NB4 (cell line): Measurements from ENCODE around the gene VPS36.
A peak's percentile ranks its signal among the peaks of the same experiment; 100 is the strongest.

Source experiments
- DNase-seq: peaks from one replicate; pipeline ENCODE4 v3.0.0; 2010; ENCODE audit warnings: low read depth
- H3K4me3 ChIP-seq: one replicate; pipeline ENCODE4 v1.5.1; 2011; ENCODE audit warnings: mild to moderate bottlenecking, low read depth, low read length, moderate library complexity
- MYC ChIP-seq: IDR thresholded peaks from 2 replicates; pipeline ENCODE4 v1.6.1; 2011; ENCODE audit warnings: low read depth, low read length
- POLR2A ChIP-seq: IDR thresholded peaks from 2 replicates; pipeline ENCODE4 v1.6.1; 2011; ENCODE audit warnings: mild to moderate bottlenecking; ENCODE audit not compliant: insufficient read length; ENCODE audit errors: extremely low read depth
- TF ChIP-seq, protein P1 (sequence below): IDR thresholded peaks from 2 replicates; pipeline ENCODE4 v1.6.1; 2011; ENCODE audit warnings: low read depth, low read length
- TF ChIP-seq, protein P2 (sequence below): IDR thresholded peaks from one replicate; pipeline ENCODE4 v1.5.1; 2012; ENCODE audit warnings: low read depth, low read length

VPS36 gene

DNA sequence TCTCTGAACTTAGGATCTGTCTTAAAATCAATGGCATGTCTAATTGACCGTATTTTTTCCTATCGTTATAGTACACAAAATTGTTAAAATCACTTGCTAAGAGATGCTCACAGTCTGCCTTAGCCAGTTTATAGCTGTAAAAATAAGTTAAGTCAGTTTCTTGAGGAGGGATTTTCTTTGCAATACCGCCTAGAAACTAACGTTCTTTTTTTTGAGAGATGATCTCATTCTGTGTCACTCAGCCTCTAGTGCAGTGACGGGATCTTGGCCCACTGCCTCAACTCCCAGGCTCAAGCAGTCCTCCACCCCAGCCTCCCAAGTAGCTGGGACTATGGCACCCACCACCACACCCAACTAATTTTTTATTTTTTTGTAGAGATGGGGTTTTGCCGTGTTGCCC lies 9.2 kb upstream of the VPS36 start:
- TF ChIP-seq, protein P1, sequence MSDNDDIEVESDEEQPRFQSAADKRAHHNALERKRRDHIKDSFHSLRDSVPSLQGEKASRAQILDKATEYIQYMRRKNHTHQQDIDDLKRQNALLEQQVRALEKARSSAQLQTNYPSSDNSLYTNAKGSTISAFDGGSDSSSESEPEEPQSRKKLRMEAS, result no peak
- TF ChIP-seq, protein P2, sequence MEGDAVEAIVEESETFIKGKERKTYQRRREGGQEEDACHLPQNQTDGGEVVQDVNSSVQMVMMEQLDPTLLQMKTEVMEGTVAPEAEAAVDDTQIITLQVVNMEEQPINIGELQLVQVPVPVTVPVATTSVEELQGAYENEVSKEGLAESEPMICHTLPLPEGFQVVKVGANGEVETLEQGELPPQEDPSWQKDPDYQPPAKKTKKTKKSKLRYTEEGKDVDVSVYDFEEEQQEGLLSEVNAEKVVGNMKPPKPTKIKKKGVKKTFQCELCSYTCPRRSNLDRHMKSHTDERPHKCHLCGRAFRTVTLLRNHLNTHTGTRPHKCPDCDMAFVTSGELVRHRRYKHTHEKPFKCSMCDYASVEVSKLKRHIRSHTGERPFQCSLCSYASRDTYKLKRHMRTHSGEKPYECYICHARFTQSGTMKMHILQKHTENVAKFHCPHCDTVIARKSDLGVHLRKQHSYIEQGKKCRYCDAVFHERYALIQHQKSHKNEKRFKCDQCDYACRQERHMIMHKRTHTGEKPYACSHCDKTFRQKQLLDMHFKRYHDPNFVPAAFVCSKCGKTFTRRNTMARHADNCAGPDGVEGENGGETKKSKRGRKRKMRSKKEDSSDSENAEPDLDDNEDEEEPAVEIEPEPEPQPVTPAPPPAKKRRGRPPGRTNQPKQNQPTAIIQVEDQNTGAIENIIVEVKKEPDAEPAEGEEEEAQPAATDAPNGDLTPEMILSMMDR, result no peak
- no peak for TF ChIP-seq MYC
- no peak for TF ChIP-seq POLR2A
- peak overlapping the region; percentile 17 for H3K4me3 ChIP-seq
- DNase-seq, result no peak

- peak; percentile 93 for DNase-seq
- 0 out of 2 replicates have a peak, but pooled peaks have one; percentile 0 for TF ChIP-seq MYC
- TF ChIP-seq, protein P2, result no peak
- peak overlapping the region; percentile 89 for H3K4me3 ChIP-seq
Observed at GRCh38 chr13:52455677-52456041, 5.2 kb upstream of the VPS36 start.

- peak; percentile 99 for DNase-seq
- peak within 1 kb of the TSS; percentile 89 for H3K4me3 ChIP-seq
- peak; percentile 71 for TF ChIP-seq MYC
- TF ChIP-seq, protein P2, result no peak
- TF ChIP-seq, protein P1, result peak; percentile 84
- TF ChIP-seq POLR2A, result peak; percentile 98
Observed at GRCh38 chr13:52454820-52455676, 4.6 kb upstream of the VPS36 start, which contains the start of gene CKAP2. Gene CKAP2 (plus strand): TSS chr13:52455478. CDS start chr13:52455557, 79 bp downstream.

DNA sequence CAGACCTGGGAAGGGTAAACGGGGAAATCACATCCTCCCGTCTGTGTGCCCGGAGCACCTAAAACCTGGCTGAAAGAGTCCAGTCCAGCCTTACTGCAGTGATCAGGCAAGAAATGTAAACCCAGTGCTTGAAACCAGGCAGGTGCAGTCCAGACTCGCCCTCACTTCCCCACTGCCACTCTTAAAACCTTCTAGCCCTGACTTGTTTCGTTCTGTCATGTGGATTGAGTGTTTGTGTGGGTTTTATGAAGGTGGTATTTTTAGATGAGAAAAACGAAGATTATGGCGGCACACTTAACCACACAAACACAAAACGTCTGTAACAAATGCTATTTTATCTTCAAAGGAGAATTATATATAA lies 4.0 kb upstream of the VPS36 start:
- H3K4me3 ChIP-seq, result peak overlapping the region; percentile 89
- peak; percentile 56 for DNase-seq
- TF ChIP-seq MYC, result no peak
- TF ChIP-seq, protein P2, result no peak
- TF ChIP-seq, protein P1, result no peak
- TF ChIP-seq POLR2A, result no peak

DNA sequence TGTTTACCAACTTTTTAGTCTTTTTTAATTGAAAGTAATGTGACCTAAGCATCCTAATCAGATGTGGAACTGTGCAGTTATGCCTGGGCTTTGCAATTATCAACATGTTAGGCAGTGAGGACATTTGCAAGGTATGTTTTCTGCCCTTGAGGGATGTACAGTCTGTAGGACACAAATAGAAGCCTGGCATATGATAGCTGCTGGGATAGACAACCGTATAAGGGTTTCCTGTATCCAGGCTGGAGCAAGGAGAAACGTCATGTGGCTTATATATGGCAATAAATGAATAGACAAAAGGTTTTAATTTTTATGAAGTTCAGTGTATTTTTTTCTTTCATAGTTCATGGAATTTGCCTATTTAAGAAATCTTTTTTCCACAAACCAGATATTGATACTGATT lies 2.0 kb upstream of the VPS36 start:
- TF ChIP-seq MYC (no peak), POLR2A (no peak)
- TF ChIP-seq, protein P1, result no peak
- TF ChIP-seq, protein P2, result no peak
- H3K4me3 ChIP-seq, result no peak overlapping the region
- no peak for DNase-seq
